ENCODE measurements around the gene NKX2-1. TPM values are rescaled to one million over a fixed set of nuclear protein-coding genes. Genes with fewer than 3 reads are reported as not detected.
A peak's percentile ranks its signal among the peaks of the same experiment; 100 is the strongest.

Gene NKX2-1
- total and polyA plus RNA-seq, 2 experiments from 2014 or later: not detected

- TF ChIP-seq EZH2phosphoT487 (IDR thresholded peaks at IDR 0.05; ENCODE audit: insufficient read depth, low read depth) (no peak), EZH2 (IDR thresholded peaks at IDR 0.05; ENCODE audit: insufficient read depth, poor library complexity, severe bottlenecking) (no peak)
- in situ Hi-C loops (cut with MboI): no loop called here
- H3K9me2 ChIP-seq (ENCODE audit: insufficient read depth): no peaks in the 10 kb centered on the region
Observed at GRCh38 chr14:36506732-36507614, 13.1 kb downstream of the NKX2-1 start.

GRCh38 chr14:36505892-36506731 is 13.9 kb downstream of the NKX2-1 start:
- DNase-seq: no peak
- TF ChIP-seq EZH2phosphoT487 (IDR thresholded peaks at IDR 0.05; ENCODE audit: insufficient read depth, low read depth): no peak
- TF ChIP-seq EZH2 (IDR thresholded peaks at IDR 0.05; ENCODE audit: insufficient read depth, poor library complexity, severe bottlenecking): peak; percentile 62
- Histone ChIP-seq H3K9me2 (ENCODE audit: insufficient read depth) (no peaks in the 10 kb centered on the region), H3K27me3 (replicated peaks; ENCODE audit: insufficient read depth) (peaks cover 87% of the 10 kb centered on the region), H3K9me3 (ENCODE audit: low read depth) (no peaks in the 10 kb centered on the region), H3K4me3 (no peak overlapping the region), H3K9ac (no peak overlapping the region), H4K20me1 (ENCODE audit: insufficient read depth) (no peaks in the 10 kb centered on the region), H3K79me2 (ENCODE audit: insufficient read depth) (no peaks in the 10 kb centered on the region), H3K4me1 (ENCODE audit: insufficient read depth) (no peaks in the 10 kb centered on the region), H2AFZ (no peak overlapping the region), H3K27ac (no peak overlapping the region), H3F3A (ENCODE audit: insufficient read depth) (no peaks in the 10 kb centered on the region), H3K4me2 (ENCODE audit: unreplicated experiment) (no peak overlapping the region), H3K36me3 (ENCODE audit: low read depth) (no peaks in the 10 kb centered on the region)
- 9 to 12% methylated on average over 22 to 35 of the region's 35 CpGs for WGBS, 2 experiments (ENCODE audit: low coverage in 1 of 2, low lambda C conversion rate in 2 of 2, missing lambda C conversion rate in 2 of 2)
- in situ Hi-C loops (cut with MboI): no loop called here

More at GRCh38 chr14:36506732-36507614, 13.1 kb downstream of the NKX2-1 start:
- WGBS, 2 experiments (ENCODE audit: low coverage in 1 of 2, low lambda C conversion rate in 2 of 2, missing lambda C conversion rate in 2 of 2): 10 to 13% methylated on average over 10 of the region's 10 CpGs
- Histone ChIP-seq H3K27ac (no peak overlapping the region), H3F3A (ENCODE audit: insufficient read depth) (no peaks in the 10 kb centered on the region), H3K9ac (no peak overlapping the region), H3K9me3 (ENCODE audit: low read depth) (no peaks in the 10 kb centered on the region), H2AFZ (no peak overlapping the region), H4K20me1 (ENCODE audit: insufficient read depth) (no peaks in the 10 kb centered on the region), H3K36me3 (ENCODE audit: low read depth) (no peaks in the 10 kb centered on the region), H3K4me1 (ENCODE audit: insufficient read depth) (no peaks in the 10 kb centered on the region), H3K27me3 (replicated peaks; ENCODE audit: insufficient read depth) (peaks cover 90% of the 10 kb centered on the region), H3K4me2 (ENCODE audit: unreplicated experiment) (no peak overlapping the region), H3K4me3 (no peak overlapping the region), H3K79me2 (ENCODE audit: insufficient read depth) (no peaks in the 10 kb centered on the region)
- DNase-seq: no peak

- 9 to 12% methylated on average over 40 to 41 of the region's 46 CpGs for WGBS, 2 experiments (ENCODE audit: low coverage in 1 of 2, low lambda C conversion rate in 2 of 2, missing lambda C conversion rate in 2 of 2)
- in situ Hi-C loops (cut with MboI): no loop called here
- Histone ChIP-seq H3K27ac (no peak overlapping the region), H2AFZ (no peak overlapping the region), H3K36me3 (ENCODE audit: low read depth) (no peaks in the 10 kb centered on the region), H3K79me2 (ENCODE audit: insufficient read depth) (no peaks in the 10 kb centered on the region), H3K4me2 (ENCODE audit: unreplicated experiment) (no peak overlapping the region), H3K9ac (no peak overlapping the region), H3K9me2 (ENCODE audit: insufficient read depth) (no peaks in the 10 kb centered on the region), H3K9me3 (ENCODE audit: low read depth) (no peaks in the 10 kb centered on the region), H3K4me1 (ENCODE audit: insufficient read depth) (no peaks in the 10 kb centered on the region), H3K27me3 (replicated peaks; ENCODE audit: insufficient read depth) (peaks cover 86% of the 10 kb centered on the region), H4K20me1 (ENCODE audit: insufficient read depth) (no peaks in the 10 kb centered on the region), H3F3A (ENCODE audit: insufficient read depth) (no peaks in the 10 kb centered on the region), H3K4me3 (no peak overlapping the region)
- no peak for TF ChIP-seq EZH2 (IDR thresholded peaks at IDR 0.05; ENCODE audit: insufficient read depth, poor library complexity, severe bottlenecking)
- no peak for TF ChIP-seq EZH2phosphoT487 (IDR thresholded peaks at IDR 0.05; ENCODE audit: insufficient read depth, low read depth)
- no peak for DNase-seq
Observed at GRCh38 chr14:36505181-36505815, 14.7 kb downstream of the NKX2-1 start.

GRCh38 chr14:36504771-36505175 is 15.3 kb downstream of the NKX2-1 start:
- 45 to 53% methylated on average over 6 of the region's 6 CpGs for WGBS, 2 experiments (ENCODE audit: low coverage in 1 of 2, low lambda C conversion rate in 2 of 2, missing lambda C conversion rate in 2 of 2)
- in situ Hi-C loops (cut with MboI): no loop called here
- no peak overlapping the region for H3K4me3 ChIP-seq

More at GRCh38 chr14:36504771-36505175, 15.3 kb downstream of the NKX2-1 start:
- TF ChIP-seq EZH2 (IDR thresholded peaks at IDR 0.05; ENCODE audit: insufficient read depth, poor library complexity, severe bottlenecking) (no peak), EZH2phosphoT487 (IDR thresholded peaks at IDR 0.05; ENCODE audit: insufficient read depth, low read depth) (no peak; the same call in 1 of the 2 replicates)
- Histone ChIP-seq H3K9ac (no peak overlapping the region), H3K36me3 (ENCODE audit: low read depth) (no peaks in the 10 kb centered on the region), H3K27ac (no peak overlapping the region), H3K4me2 (ENCODE audit: unreplicated experiment) (no peak overlapping the region), H2AFZ (no peak overlapping the region), H3K27me3 (replicated peaks; ENCODE audit: insufficient read depth) (peaks cover 81% of the 10 kb centered on the region), H3K79me2 (ENCODE audit: insufficient read depth) (no peaks in the 10 kb centered on the region), H4K20me1 (ENCODE audit: insufficient read depth) (no peaks in the 10 kb centered on the region), H3K9me2 (ENCODE audit: insufficient read depth) (no peaks in the 10 kb centered on the region), H3K9me3 (ENCODE audit: low read depth) (no peaks in the 10 kb centered on the region), H3F3A (ENCODE audit: insufficient read depth) (no peaks in the 10 kb centered on the region), H3K4me1 (ENCODE audit: insufficient read depth) (no peaks in the 10 kb centered on the region)
- no peak for DNase-seq
